HepG2 (cell line): ENCODE measurements around the gene C20orf204. TPM values are rescaled to one million over a fixed set of nuclear protein-coding genes. Genes with fewer than 3 reads are reported as not detected.

Experiments used
- AGO2 ChIP-seq: fragments of 200-400 bp; formaldehyde crosslinking; optimal IDR thresholded peaks from 2 replicates; pipeline ENCODE3; 2017; ENCODE audit warnings: mild to moderate bottlenecking, low read depth, low read length, moderate library complexity
- GATAD2A ChIP-seq: IDR thresholded peaks from 2 replicates; pipeline ENCODE4 v1.6.1; 2016
- HNF4G ChIP-seq, 2 experiments: sonication (generic) in 1 of 2; formaldehyde crosslinking in 1 of 2; IDR thresholded peaks; 2 replicates each; pipeline versions ENCODE4 v1.4.0 to v1.6.1; 2011 to 2020; ENCODE audit warnings: borderline replicate concordance in 2 of 2, low read depth in 2 of 2, mild to moderate bottlenecking in 2 of 2, low read length in 1 of 2, missing genetic modification reagents in 1 of 2, moderate library complexity in 1 of 2
- KLF6 ChIP-seq: IDR thresholded peaks from 2 replicates; pipeline ENCODE4 v1.8.0; 2016; ENCODE audit warnings: missing biosample characterization, missing genetic modification reagents
- MLX ChIP-seq: IDR thresholded peaks from 2 replicates; pipeline ENCODE4 v1.6.1; 2016
- PRMT3 ChIP-seq: sonication (generic); formaldehyde crosslinking; IDR thresholded peaks from 2 replicates; pipeline ENCODE4 v1.8.1; 2022; ENCODE audit warnings: low read depth, mild to moderate bottlenecking, moderate library complexity, missing genetic modification reagents, borderline replicate concordance
- SMAD9 ChIP-seq: sonication (generic); formaldehyde crosslinking; IDR thresholded peaks from 2 replicates; pipeline ENCODE4 v1.5.1; 2020; ENCODE audit warnings: mild to moderate bottlenecking, missing genetic modification reagents
- STAT6 ChIP-seq: sonication (generic); formaldehyde crosslinking; IDR thresholded peaks from 2 replicates; pipeline ENCODE4 v1.4.0; 2020; ENCODE audit warnings: missing genetic modification reagents, mild to moderate bottlenecking, borderline replicate concordance
- U2AF1 ChIP-seq: fragments of 200-400 bp; formaldehyde crosslinking; optimal IDR thresholded peaks from 2 replicates; pipeline ENCODE3; 2017; ENCODE audit warnings: mild to moderate bottlenecking, low read depth, low read length
- ZFP37 ChIP-seq: sonication (generic); formaldehyde crosslinking; IDR thresholded peaks from 2 replicates; pipeline ENCODE4 v1.4.0; 2020; ENCODE audit warnings: missing genetic modification reagents, borderline replicate concordance
- polyA plus RNA-seq, 8 experiments: library from polyadenylated mRNA; depleted of rRNA in 3 of 8; stranded (reverse) in 7 of 8; unstranded in 1 of 8; fragments of >200 nt; fragmentation: Illumina TruSeq in 4 of 8; extraction: Trizol in 4 of 8; gene quantifications; 2 replicates each; pipeline versions ENCODE4 v1.2.1 to v1.2.3, GENCODE V29; 2011 to 2016; ENCODE audit warnings: low read depth in 4 of 8, missing spikeins in 1 of 8, mixed read lengths in 1 of 8; ENCODE audit not compliant: insufficient read depth in 1 of 8
- total RNA-seq, 5 experiments: library from RNA; depleted of rRNA; stranded (reverse); fragments of >200 nt; fragmentation: Illumina TruSeq; extraction: Trizol; gene quantifications; 2 replicates each; pipeline ENCODE4 v1.2.3, GENCODE V29; 2016; ENCODE audit warnings: low read depth in 1 of 5
- TF ChIP-seq, protein P1 (sequence below): sonication (generic); formaldehyde crosslinking; IDR thresholded peaks from 2 replicates; pipeline ENCODE4 v1.4.0; 2020; ENCODE audit warnings: mild to moderate bottlenecking, missing genetic modification reagents
- TF ChIP-seq, protein P2 (sequence below): sonication (generic); formaldehyde crosslinking; IDR thresholded peaks from 2 replicates; pipeline ENCODE4 v1.4.0; 2020; ENCODE audit warnings: low read depth, missing genetic modification reagents
- TF ChIP-seq, protein P3 (sequence below): sonication (generic); formaldehyde crosslinking; IDR thresholded peaks from 2 replicates; pipeline ENCODE4 v1.5.1; 2020; ENCODE audit warnings: mild to moderate bottlenecking, missing genetic modification reagents, moderate library complexity

The C20orf204 gene
- total and polyA plus RNA-seq, 2 of the 13 experiments (the other 11 are each of a cell fraction or from before 2014, with no cell fraction given), result 22.1 to 80.0 TPM

GRCh38 chr20:64056889-64057627, 21.1 kb downstream of the C20orf204 start (continued):
- TF ChIP-seq, protein P1, sequence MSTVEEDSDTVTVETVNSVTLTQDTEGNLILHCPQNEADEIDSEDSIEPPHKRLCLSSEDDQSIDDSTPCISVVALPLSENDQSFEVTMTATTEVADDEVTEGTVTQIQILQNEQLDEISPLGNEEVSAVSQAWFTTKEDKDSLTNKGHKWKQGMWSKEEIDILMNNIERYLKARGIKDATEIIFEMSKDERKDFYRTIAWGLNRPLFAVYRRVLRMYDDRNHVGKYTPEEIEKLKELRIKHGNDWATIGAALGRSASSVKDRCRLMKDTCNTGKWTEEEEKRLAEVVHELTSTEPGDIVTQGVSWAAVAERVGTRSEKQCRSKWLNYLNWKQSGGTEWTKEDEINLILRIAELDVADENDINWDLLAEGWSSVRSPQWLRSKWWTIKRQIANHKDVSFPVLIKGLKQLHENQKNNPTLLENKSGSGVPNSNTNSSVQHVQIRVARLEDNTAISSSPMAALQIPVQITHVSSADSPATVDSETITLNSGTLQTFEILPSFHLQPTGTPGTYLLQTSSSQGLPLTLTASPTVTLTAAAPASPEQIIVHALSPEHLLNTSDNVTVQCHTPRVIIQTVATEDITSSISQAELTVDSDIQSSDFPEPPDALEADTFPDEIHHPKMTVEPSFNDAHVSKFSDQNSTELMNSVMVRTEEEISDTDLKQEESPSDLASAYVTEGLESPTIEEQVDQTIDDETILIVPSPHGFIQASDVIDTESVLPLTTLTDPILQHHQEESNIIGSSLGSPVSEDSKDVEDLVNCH (CRISPR knock-in tag), result peak; percentile 94; the same call in 1 of the 2 replicates
- TF ChIP-seq PRMT3 (CRISPR knock-in tag) (0 out of 2 replicates have a peak, but pooled peaks have one; percentile 91), MLX (0 out of 2 replicates have a peak, but pooled peaks have one; percentile 10), GATAD2A (peak; percentile 4; the same call in 1 of the 2 replicates), STAT6 (no peak), KLF6 (CRISPR knock-in tag) (0 out of 2 replicates have a peak, but pooled peaks have one; percentile 11), U2AF1 (peak; percentile 93), SMAD9 (CRISPR knock-in tag) (no peak), ZFP37 (CRISPR knock-in tag) (0 out of 2 replicates have a peak, but pooled peaks have one; percentile 19), HNF4G (IDR thresholded peaks at IDR 0.05; ENCODE audit: borderline replicate concordance, low read depth, low read length) (no peak), HNF4G (CRISPR knock-in tag; IDR thresholded peaks at IDR 0.05; ENCODE audit: borderline replicate concordance, low read depth) (peak; percentile 48; the same call in 1 of the 2 replicates), AGO2 (peak; percentile 70)
- TF ChIP-seq, protein P2, sequence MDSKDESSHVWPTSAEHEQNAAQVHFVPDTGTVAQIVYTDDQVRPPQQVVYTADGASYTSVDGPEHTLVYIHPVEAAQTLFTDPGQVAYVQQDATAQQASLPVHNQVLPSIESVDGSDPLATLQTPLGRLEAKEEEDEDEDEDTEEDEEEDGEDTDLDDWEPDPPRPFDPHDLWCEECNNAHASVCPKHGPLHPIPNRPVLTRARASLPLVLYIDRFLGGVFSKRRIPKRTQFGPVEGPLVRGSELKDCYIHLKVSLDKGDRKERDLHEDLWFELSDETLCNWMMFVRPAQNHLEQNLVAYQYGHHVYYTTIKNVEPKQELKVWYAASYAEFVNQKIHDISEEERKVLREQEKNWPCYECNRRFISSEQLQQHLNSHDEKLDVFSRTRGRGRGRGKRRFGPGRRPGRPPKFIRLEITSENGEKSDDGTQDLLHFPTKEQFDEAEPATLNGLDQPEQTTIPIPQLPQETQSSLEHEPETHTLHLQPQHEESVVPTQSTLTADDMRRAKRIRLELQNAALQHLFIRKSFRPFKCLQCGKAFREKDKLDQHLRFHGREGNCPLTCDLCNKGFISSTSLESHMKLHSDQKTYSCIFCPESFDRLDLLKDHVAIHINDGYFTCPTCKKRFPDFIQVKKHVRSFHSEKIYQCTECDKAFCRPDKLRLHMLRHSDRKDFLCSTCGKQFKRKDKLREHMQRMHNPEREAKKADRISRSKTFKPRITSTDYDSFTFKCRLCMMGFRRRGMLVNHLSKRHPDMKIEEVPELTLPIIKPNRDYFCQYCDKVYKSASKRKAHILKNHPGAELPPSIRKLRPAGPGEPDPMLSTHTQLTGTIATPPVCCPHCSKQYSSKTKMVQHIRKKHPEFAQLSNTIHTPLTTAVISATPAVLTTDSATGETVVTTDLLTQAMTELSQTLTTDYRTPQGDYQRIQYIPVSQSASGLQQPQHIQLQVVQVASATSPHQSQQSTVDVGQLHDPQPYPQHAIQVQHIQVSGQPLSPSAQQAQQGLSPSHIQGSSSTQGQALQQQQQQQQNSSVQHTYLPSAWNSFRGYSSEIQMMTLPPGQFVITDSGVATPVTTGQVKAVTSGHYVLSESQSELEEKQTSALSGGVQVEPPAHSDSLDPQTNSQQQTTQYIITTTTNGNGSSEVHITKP (CRISPR knock-in tag), result peak; percentile 21; the same call in 1 of the 2 replicates
- TF ChIP-seq, protein P3, sequence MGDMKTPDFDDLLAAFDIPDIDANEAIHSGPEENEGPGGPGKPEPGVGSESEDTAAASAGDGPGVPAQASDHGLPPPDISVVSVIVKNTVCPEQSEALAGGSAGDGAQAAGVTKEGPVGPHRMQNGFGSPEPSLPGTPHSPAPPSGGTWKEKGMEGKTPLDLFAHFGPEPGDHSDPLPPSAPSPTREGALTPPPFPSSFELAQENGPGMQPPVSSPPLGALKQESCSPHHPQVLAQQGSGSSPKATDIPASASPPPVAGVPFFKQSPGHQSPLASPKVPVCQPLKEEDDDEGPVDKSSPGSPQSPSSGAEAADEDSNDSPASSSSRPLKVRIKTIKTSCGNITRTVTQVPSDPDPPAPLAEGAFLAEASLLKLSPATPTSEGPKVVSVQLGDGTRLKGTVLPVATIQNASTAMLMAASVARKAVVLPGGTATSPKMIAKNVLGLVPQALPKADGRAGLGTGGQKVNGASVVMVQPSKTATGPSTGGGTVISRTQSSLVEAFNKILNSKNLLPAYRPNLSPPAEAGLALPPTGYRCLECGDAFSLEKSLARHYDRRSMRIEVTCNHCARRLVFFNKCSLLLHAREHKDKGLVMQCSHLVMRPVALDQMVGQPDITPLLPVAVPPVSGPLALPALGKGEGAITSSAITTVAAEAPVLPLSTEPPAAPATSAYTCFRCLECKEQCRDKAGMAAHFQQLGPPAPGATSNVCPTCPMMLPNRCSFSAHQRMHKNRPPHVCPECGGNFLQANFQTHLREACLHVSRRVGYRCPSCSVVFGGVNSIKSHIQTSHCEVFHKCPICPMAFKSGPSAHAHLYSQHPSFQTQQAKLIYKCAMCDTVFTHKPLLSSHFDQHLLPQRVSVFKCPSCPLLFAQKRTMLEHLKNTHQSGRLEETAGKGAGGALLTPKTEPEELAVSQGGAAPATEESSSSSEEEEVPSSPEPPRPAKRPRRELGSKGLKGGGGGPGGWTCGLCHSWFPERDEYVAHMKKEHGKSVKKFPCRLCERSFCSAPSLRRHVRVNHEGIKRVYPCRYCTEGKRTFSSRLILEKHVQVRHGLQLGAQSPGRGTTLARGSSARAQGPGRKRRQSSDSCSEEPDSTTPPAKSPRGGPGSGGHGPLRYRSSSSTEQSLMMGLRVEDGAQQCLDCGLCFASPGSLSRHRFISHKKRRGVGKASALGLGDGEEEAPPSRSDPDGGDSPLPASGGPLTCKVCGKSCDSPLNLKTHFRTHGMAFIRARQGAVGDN, result peak; percentile 97
